ENCODE measurements around the gene CAP2. TPM values are rescaled to one million over a fixed set of nuclear protein-coding genes. Genes with fewer than 3 reads are reported as not detected.
"Not testable (repeated sequence)": the region's sequence is repeated elsewhere in the genome, so short reads cannot be mapped to it uniquely, and the experiment has no call there.

CAP2 gene
- total and polyA plus RNA-seq, 9 of the 15 experiments (the other 6 are each of a cell fraction or from before 2014, with no cell fraction given) = not detected

DNA sequence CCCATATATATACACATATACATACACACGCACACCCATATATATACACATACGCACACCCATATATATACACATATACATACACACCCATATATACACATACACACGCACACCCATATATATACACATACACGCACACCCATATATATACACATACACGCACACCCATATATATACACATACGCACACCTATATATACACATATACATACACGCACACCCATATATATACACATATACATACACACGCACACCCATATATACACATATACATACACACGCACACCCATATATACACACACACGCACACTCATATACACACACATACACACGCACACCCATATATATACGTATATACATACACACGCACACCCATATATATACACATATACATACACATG, 193.2 kb downstream of the CAP2 start:
- H3K79me2 ChIP-seq (ENCODE audit: control insufficient read depth, insufficient read depth, low read length); BruUV-seq (replicated peaks); in situ Hi-C loops (cut with MboI); H3K9ac ChIP-seq (ENCODE audit: insufficient read depth in 1 of 2, low read depth in 2 of 2, low read length in 2 of 2); H3K4me1 ChIP-seq (replicated peaks in 1 of 2; ENCODE audit: control insufficient read depth in 2 of 2, insufficient read depth in 2 of 2, low read length in 2 of 2); H3K27me3 ChIP-seq (ENCODE audit: control insufficient read depth in 2 of 2, insufficient read depth in 2 of 2, low read length in 2 of 2); H3K9me1 ChIP-seq (ENCODE audit: control insufficient read depth, insufficient read depth, low read length); H3K27ac ChIP-seq (ENCODE audit: extremely low read depth, low read depth, low read length); H3K36me3 ChIP-seq (ENCODE audit: control insufficient read depth, insufficient read depth, low read length); ATAC-seq; H4K20me1 ChIP-seq (replicated peaks; ENCODE audit: control insufficient read depth, insufficient read depth, low read length); H2AFZ ChIP-seq (ENCODE audit: low read depth, low read length); FAIRE-seq; H3K9me3 ChIP-seq (replicated peaks; ENCODE audit: control insufficient read depth, insufficient read depth, low read depth, low read length); H3K4me2 ChIP-seq (ENCODE audit: insufficient read depth, low read length); DNase-seq (ENCODE audit: extremely low read depth in 1 of 4, low spot score in 3 of 4); H3K4me3 ChIP-seq: not testable (repeated sequence)
- ChIA-PET CTCF (ENCODE audit: low intra/inter-chr PET ratio) (interaction anchor here (5.2 kb wide), 1 partner anchor 430 kb away, joined by 63 read pairs; no protein-coding TSS in a partner anchor), POLR2A (interaction anchor here (1.5 kb wide), 1 partner anchor 13 kb away, joined by 3 read pairs; the partner anchor contains the start of gene FAM8A1)
- 80% methylated on average over 13 of the region's 13 CpGs for WGBS (ENCODE audit: insufficient coverage, low coverage, missing lambda C conversion rate)
- intact Hi-C loops (cut with micrococcal nuclease) = loop anchor here (5.0 to 10.0 kb wide), 2 partner anchors 312 to 531 kb away; no protein-coding TSS in a partner anchor
- TF ChIP-seq GABPB2 (CRISPR knock-in tag; conservative IDR thresholded peaks at IDR 0.05) (0 out of 2 replicates have a peak, but pooled peaks have one; percentile 53), ZNF707 (CRISPR knock-in tag; conservative IDR thresholded peaks at IDR 0.05) (0 out of 2 replicates have a peak, but pooled peaks have one; percentile 17), MTF1 (CRISPR knock-in tag; IDR thresholded peaks at IDR 0.05; ENCODE audit: borderline replicate concordance) (peak; percentile 69; the same call in 1 of the 2 replicates), HOXB6 (CRISPR knock-in tag; IDR thresholded peaks at IDR 0.05; ENCODE audit: borderline replicate concordance) (peak; percentile 48; the same call in 1 of the 2 replicates), ZNF408 (CRISPR knock-in tag; IDR thresholded peaks at IDR 0.05; ENCODE audit: low read depth) (0 out of 2 replicates have a peak, but pooled peaks have one; percentile 17)
- TF ChIP-seq, protein P1, sequence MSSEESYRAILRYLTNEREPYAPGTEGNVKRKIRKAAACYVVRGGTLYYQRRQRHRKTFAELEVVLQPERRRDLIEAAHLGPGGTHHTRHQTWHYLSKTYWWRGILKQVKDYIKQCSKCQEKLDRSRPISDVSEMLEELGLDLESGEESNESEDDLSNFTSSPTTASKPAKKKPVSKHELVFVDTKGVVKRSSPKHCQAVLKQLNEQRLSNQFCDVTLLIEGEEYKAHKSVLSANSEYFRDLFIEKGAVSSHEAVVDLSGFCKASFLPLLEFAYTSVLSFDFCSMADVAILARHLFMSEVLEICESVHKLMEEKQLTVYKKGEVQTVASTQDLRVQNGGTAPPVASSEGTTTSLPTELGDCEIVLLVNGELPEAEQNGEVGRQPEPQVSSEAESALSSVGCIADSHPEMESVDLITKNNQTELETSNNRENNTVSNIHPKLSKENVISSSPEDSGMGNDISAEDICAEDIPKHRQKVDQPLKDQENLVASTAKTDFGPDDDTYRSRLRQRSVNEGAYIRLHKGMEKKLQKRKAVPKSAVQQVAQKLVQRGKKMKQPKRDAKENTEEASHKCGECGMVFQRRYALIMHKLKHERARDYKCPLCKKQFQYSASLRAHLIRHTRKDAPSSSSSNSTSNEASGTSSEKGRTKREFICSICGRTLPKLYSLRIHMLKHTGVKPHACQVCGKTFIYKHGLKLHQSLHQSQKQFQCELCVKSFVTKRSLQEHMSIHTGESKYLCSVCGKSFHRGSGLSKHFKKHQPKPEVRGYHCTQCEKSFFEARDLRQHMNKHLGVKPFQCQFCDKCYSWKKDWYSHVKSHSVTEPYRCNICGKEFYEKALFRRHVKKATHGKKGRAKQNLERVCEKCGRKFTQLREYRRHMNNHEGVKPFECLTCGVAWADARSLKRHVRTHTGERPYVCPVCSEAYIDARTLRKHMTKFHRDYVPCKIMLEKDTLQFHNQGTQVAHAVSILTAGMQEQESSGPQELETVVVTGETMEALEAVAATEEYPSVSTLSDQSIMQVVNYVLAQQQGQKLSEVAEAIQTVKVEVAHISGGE (CRISPR knock-in tag; IDR thresholded peaks at IDR 0.05) = peak in 1 of 3 experiments; percentile 57; a peak in 2 of 6 replicates
- TF ChIP-seq, protein P2, sequence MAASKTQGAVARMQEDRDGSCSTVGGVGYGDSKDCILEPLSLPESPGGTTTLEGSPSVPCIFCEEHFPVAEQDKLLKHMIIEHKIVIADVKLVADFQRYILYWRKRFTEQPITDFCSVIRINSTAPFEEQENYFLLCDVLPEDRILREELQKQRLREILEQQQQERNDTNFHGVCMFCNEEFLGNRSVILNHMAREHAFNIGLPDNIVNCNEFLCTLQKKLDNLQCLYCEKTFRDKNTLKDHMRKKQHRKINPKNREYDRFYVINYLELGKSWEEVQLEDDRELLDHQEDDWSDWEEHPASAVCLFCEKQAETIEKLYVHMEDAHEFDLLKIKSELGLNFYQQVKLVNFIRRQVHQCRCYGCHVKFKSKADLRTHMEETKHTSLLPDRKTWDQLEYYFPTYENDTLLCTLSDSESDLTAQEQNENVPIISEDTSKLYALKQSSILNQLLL (CRISPR knock-in tag; IDR thresholded peaks at IDR 0.05; ENCODE audit: borderline replicate concordance) = peak; percentile 98
- TF ChIP-seq, protein P3, sequence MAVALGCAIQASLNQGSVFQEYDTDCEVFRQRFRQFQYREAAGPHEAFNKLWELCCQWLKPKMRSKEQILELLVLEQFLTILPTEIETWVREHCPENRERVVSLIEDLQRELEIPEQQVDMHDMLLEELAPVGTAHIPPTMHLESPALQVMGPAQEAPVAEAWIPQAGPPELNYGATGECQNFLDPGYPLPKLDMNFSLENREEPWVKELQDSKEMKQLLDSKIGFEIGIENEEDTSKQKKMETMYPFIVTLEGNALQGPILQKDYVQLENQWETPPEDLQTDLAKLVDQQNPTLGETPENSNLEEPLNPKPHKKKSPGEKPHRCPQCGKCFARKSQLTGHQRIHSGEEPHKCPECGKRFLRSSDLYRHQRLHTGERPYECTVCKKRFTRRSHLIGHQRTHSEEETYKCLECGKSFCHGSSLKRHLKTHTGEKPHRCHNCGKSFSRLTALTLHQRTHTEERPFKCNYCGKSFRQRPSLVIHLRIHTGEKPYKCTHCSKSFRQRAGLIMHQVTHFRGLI (CRISPR knock-in tag; IDR thresholded peaks at IDR 0.05) = 0 out of 2 replicates have a peak, but pooled peaks have one; percentile 48
